IMR-90 (cell line): ENCODE data around the gene IL15RA. TPM values are rescaled to one million over a fixed set of nuclear protein-coding genes. Genes with fewer than 3 reads are reported as not detected.
"Not testable (repeated sequence)": the region's sequence is repeated elsewhere in the genome, so short reads cannot be mapped to it uniquely, and the experiment has no call there.

ENCODE experiments used
- ATAC-seq: fragments of 200-7000 bp; cut with Tn5 transposase; 2 replicates; pipeline ENCODE4 v1.9.1; 2020; ENCODE audit warnings: low read depth, mild to moderate bottlenecking, moderate library complexity
- BruUV-seq: library from RNA; stranded (reverse); fragments of 400-500 nt; replicated peaks from 2 replicates; lab custom pipeline; 2021; lab: Mats Ljungman, UMichigan
- CTCF ChIA-PET: fragments of 300-600 bp; formaldehyde crosslinking; extraction: SDS; loops from one replicate; lab custom pipeline; 2021; ENCODE audit warnings: antibody characterized with exemption; lab: Yijun Ruan, JAX
- POLR2A ChIA-PET: fragments of 300-600 bp; sonication (Branson Sonifier 250); formaldehyde crosslinking; loops from one replicate; lab custom pipeline; 2022; ENCODE audit warnings: antibody characterized with exemption; ENCODE audit not compliant: unreplicated experiment; lab: Charles Lee
- DNase-seq: peaks from one replicate; pipeline ENCODE4 v3.0.0; 2013
- H2AFZ ChIP-seq: replicated peaks from 2 replicates; pipeline ENCODE3; 2013; ENCODE audit warnings: low read length, mild to moderate bottlenecking; ENCODE audit not compliant: poor library complexity
- H2AK5ac ChIP-seq: 2 replicates; pipeline ENCODE4 v1.6.1; 2013; ENCODE audit warnings: low read depth, low read length, inconsistent platforms
- H2AK9ac ChIP-seq: replicated peaks from 2 replicates; pipeline ENCODE3; 2013; ENCODE audit warnings: mild to moderate bottlenecking, low read depth, low read length, moderate library complexity; ENCODE audit not compliant: poor library complexity
- H2BK120ac ChIP-seq: 2 replicates; pipeline ENCODE4 v1.6.1; 2013; ENCODE audit warnings: low read depth, low read length, inconsistent platforms
- H2BK15ac ChIP-seq: 3 replicates; pipeline ENCODE4 v1.6.1; 2013; ENCODE audit warnings: low read depth, low read length, inconsistent platforms
- H2BK20ac ChIP-seq: 2 replicates; pipeline ENCODE4 v1.6.1; 2013; ENCODE audit warnings: low read depth, mild to moderate bottlenecking, inconsistent platforms, low read length, moderate library complexity
- H2BK5ac ChIP-seq: 2 replicates; pipeline ENCODE4 v1.6.1; 2013; ENCODE audit warnings: mild to moderate bottlenecking, low read depth, low read length, inconsistent platforms; ENCODE audit not compliant: poor library complexity, severe bottlenecking
- H3K14ac ChIP-seq: replicated peaks from 2 replicates; pipeline ENCODE4 v1.6.1; 2013; ENCODE audit warnings: low read depth, low read length, inconsistent platforms
- H3K18ac ChIP-seq: 2 replicates; pipeline ENCODE4 v1.6.1; 2013; ENCODE audit warnings: low read depth, low read length, control low read depth
- H3K23ac ChIP-seq: 2 replicates; pipeline ENCODE4 v1.6.1; 2013; ENCODE audit warnings: low read depth, low read length, inconsistent platforms
- H3K27ac ChIP-seq: 2 replicates; pipeline ENCODE4 v1.5.1; 2013; ENCODE audit warnings: mild to moderate bottlenecking, control low read depth, low read length; ENCODE audit not compliant: insufficient read depth
- H3K27me3 ChIP-seq: 2 replicates; pipeline ENCODE4 v1.6.1; 2013; ENCODE audit warnings: low read length; ENCODE audit not compliant: control insufficient read depth, insufficient read depth
- H3K36me3 ChIP-seq: 2 replicates; pipeline ENCODE4 v1.6.1; 2013; ENCODE audit warnings: low read length, mixed read lengths; ENCODE audit not compliant: control insufficient read depth, insufficient read depth
- H3K4ac ChIP-seq: 2 replicates; pipeline ENCODE4 v1.6.1; 2013; ENCODE audit warnings: low read depth, low read length, inconsistent platforms
- H3K4me1 ChIP-seq: 2 replicates; pipeline ENCODE4 v1.6.1; 2013; ENCODE audit warnings: low read length, mixed read lengths; ENCODE audit not compliant: control insufficient read depth, insufficient read depth
- H3K4me2 ChIP-seq: 2 replicates; pipeline ENCODE4 v1.6.1; 2013; ENCODE audit warnings: low read depth, mild to moderate bottlenecking, control low read depth, low read length, moderate library complexity
- H3K4me3 ChIP-seq: 2 replicates; pipeline ENCODE4 v1.5.1; 2013; ENCODE audit warnings: low read depth, mild to moderate bottlenecking, control low read depth, low read length, moderate library complexity; ENCODE audit not compliant: insufficient read depth
- H3K56ac ChIP-seq: 2 replicates; pipeline ENCODE4 v1.6.1; 2013; ENCODE audit warnings: low read length, inconsistent platforms; ENCODE audit not compliant: insufficient read depth; ENCODE audit errors: extremely low read depth
- H3K79me1 ChIP-seq, 2 experiments: 2 replicates each; pipeline ENCODE4 v1.6.1; 2013; ENCODE audit warnings: low read length in 2 of 2, inconsistent platforms in 1 of 2, low read depth in 1 of 2
- H3K9ac ChIP-seq: 2 replicates; pipeline ENCODE4 v1.6.1; 2013; ENCODE audit warnings: low read depth, low read length, control low read depth
- H3K9me1 ChIP-seq: 2 replicates; pipeline ENCODE4 v1.6.1; 2013; ENCODE audit warnings: low read length, inconsistent platforms; ENCODE audit not compliant: insufficient read depth
- H3K9me3 ChIP-seq: 2 replicates; pipeline ENCODE4 v1.6.1; 2013; ENCODE audit warnings: low read length; ENCODE audit not compliant: control insufficient read depth, insufficient read depth
- H4K20me1 ChIP-seq: 2 replicates; pipeline ENCODE4 v1.6.1; 2013; ENCODE audit warnings: low read length, inconsistent platforms; ENCODE audit not compliant: insufficient read depth
- H4K5ac ChIP-seq: 2 replicates; pipeline ENCODE4 v1.6.1; 2013; ENCODE audit warnings: mild to moderate bottlenecking, low read depth, low read length, control low read depth
- H4K8ac ChIP-seq, 2 experiments: 2 replicates each; pipeline ENCODE4 v1.6.1; 2013; ENCODE audit warnings: low read depth in 2 of 2, low read length in 2 of 2, control low read depth in 1 of 2, inconsistent platforms in 1 of 2
- H4K91ac ChIP-seq: 2 replicates; pipeline ENCODE4 v1.6.1; 2013; ENCODE audit warnings: low read depth, low read length, inconsistent platforms; ENCODE audit not compliant: insufficient read depth
- CEBPB ChIP-seq: IDR thresholded peaks from 2 replicates; pipeline ENCODE4 v1.6.1; 2012; ENCODE audit warnings: low read depth, low read length, improper control_type of control experiment
- CTCF ChIP-seq: conservative IDR thresholded peaks from 2 replicates; pipeline ENCODE4 v1.5.1; 2012; ENCODE audit warnings: mild to moderate bottlenecking, low read depth, low read length, improper control_type of control experiment
- POLR2A ChIP-seq: IDR thresholded peaks from 2 replicates; pipeline ENCODE4 v1.6.1; 2012; ENCODE audit warnings: mild to moderate bottlenecking, low read depth, low read length
- WGBS, 2 experiments: methylation state at CpG; one replicate each; pipeline versions ENCODE4 v1.1.5 to v1.1.7; 2013; ENCODE audit warnings: missing lambda C conversion rate in 2 of 2; ENCODE audit not compliant: insufficient read length in 1 of 2; ENCODE audit errors: extremely low coverage in 2 of 2; 5-methylcytosine and 5-hydroxymethylcytosine counted together
- dilution Hi-C: fragments of 300-500 bp; cut with HindIII; formaldehyde crosslinking; loops from one replicate; pipeline ENCODE4 v1.14.3; 2018; ENCODE audit warnings: low sequenced_read_pairs; ENCODE audit not compliant: unreplicated experiment
- in situ Hi-C: fragments of 300-500 bp; cut with MboI; formaldehyde crosslinking; loops from 3 replicates; pipeline ENCODE4 v1.14.3; 2019; ENCODE audit warnings: low sequenced_read_pairs, inconsistent platforms, mixed read lengths
- intact Hi-C: fragments of 100-400 bp; cut with micrococcal nuclease; formaldehyde crosslinking; loops from 2 replicates; pipeline ENCODE4 v1.10.0; 2022
- polyA plus RNA-seq, 3 experiments: library from polyadenylated mRNA; depleted of rRNA; stranded (reverse); fragments of >200 nt; gene quantifications; 2 replicates each; pipeline ENCODE4 v1.2.3, GENCODE V29; 2012; ENCODE audit warnings: low replicate concordance in 1 of 3
- total RNA-seq: library from RNA; depleted of rRNA; stranded (reverse); fragments of >200 nt; gene quantifications from 2 replicates; pipeline ENCODE4 v1.2.3, GENCODE V29; 2012

The IL15RA gene
- total and polyA plus RNA-seq, 2 of the 4 experiments (the other 2 are of a cell fraction), result 2.0 to 7.6 TPM

DNA sequence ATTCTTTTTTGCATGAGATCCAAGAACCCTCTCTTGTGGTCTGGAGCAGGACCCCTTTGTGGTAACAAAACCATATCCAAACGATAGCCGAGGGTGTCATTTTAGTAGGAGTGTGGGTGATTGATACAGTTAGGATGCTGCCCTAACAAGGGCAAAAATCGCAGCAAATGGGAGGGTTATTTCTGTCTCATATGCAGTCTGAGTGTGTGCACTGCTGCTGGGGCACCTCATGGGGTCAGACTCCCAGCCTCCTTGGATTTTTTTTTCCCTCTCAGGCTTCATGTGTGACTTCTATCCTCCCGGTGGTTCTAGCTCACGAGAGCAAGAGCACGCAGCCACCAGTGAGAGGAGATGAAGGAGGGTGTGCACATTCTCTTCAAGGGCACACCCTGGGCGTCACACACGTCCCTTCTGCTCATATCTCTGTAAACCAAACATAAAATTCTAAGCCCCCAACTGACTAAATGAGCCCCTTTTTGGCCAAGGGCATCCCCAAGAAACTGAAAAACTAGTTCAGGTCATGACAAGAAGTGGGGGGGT lies 28.6 kb upstream of the IL15RA start:
- no CpG with 5 or more reads among the region's 8 CpGs for WGBS, 2 experiments
- intact Hi-C loops (no loop called here), in situ Hi-C loops (no loop called here), dilution Hi-C loops (no loop called here)
- Histone ChIP-seq H3K79me1 (no peaks in the 10 kb centered on the region), H3K56ac (no peak overlapping the region), H2AK9ac (peak overlapping the region; percentile 34), H4K91ac (no peak overlapping the region), H3K14ac (no peak overlapping the region), H4K8ac (no peak overlapping the region), H3K18ac (no peak overlapping the region), H3K9me3 (peaks cover 3% of the 10 kb centered on the region), H2BK120ac (no peak overlapping the region), H3K9ac (no peak overlapping the region), H3K36me3 (no peaks in the 10 kb centered on the region), H2BK5ac (no peak overlapping the region), H3K4me3 (no peak overlapping the region), H3K27me3 (peaks cover 14% of the 10 kb centered on the region), H2BK20ac (no peak overlapping the region), H3K4me1 (peaks cover 6% of the 10 kb centered on the region), H3K4me2 (peak overlapping the region; percentile 45), H3K23ac (no peak overlapping the region), H3K9me1 (no peaks in the 10 kb centered on the region), H2AK5ac (no peak overlapping the region), H3K27ac (no peak overlapping the region), H2BK15ac (no peak overlapping the region), H3K4ac (no peak overlapping the region), H4K20me1 (no peaks in the 10 kb centered on the region), H2AFZ (no peak overlapping the region), H4K5ac (no peak overlapping the region)
- TF ChIP-seq CEBPB (no peak), CTCF (no peak), POLR2A (no peak)
- ATAC-seq, result no peak
- CTCF ChIA-PET, result no interaction called here
- no peak for DNase-seq
- POLR2A ChIA-PET, result no interaction called here
- no TSS peak for BruUV-seq

DNA sequence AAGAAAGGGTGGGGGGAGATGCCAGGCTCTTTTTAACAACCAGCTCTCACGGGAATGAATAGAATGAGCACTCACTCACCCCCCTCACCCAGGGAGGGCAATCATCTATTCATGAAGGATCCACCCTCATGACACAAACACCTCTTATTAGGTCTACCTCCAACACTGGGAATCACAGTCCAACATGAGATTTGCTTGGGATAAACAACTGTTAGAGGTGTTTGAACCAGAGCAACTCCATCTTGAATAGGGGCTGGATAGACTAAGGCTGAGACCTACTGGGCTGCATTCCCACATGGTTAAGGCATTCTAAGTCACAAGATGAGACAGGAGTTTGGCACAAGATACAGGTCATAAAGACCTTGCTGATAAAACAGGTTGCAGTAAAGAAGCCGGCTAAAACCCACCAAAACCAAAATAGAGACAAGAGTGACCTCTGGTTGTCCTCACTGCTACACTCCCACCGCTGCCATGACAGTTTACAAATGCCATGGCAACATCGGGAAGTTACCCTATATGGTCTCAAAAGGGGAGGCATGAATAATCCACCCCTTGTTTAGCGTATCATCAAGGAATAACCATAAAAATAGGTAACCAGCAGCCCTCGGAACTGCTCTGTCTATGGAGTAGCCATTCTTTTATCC lies 27.9 kb upstream of the IL15RA start:
- dilution Hi-C loops, DNase-seq, H3K9me3 ChIP-seq, H2AFZ ChIP-seq, H3K56ac ChIP-seq, H2BK5ac ChIP-seq, H3K4me1 ChIP-seq, BruUV-seq, intact Hi-C loops, in situ Hi-C loops, ATAC-seq, H2AK9ac ChIP-seq, H3K18ac ChIP-seq, H3K4ac ChIP-seq, H4K91ac ChIP-seq, H3K23ac ChIP-seq, H2BK120ac ChIP-seq, H3K36me3 ChIP-seq, H4K20me1 ChIP-seq, H3K14ac ChIP-seq, H3K27ac ChIP-seq, H3K9ac ChIP-seq, H4K8ac ChIP-seq, POLR2A ChIA-PET, CTCF ChIA-PET, H2BK20ac ChIP-seq, H3K4me2 ChIP-seq, H3K9me1 ChIP-seq, H3K4me3 ChIP-seq, H2AK5ac ChIP-seq, H2BK15ac ChIP-seq, H4K5ac ChIP-seq, H3K79me1 ChIP-seq: not testable (repeated sequence)
- H3K27me3 ChIP-seq, result peaks cover 18% of the 10 kb centered on the region
- 80% methylated on average over 2 of the region's 6 CpGs; no CpG with 5 or more reads in 1 of the 2 experiments for WGBS, 2 experiments
